HUES48 (cell line): ENCODE data around the gene PHACTR4.
A peak's percentile ranks its signal among the peaks of the same experiment; 100 is the strongest.
"Not testable (repeated sequence)": the region's sequence is repeated elsewhere in the genome, so short reads cannot be mapped to it uniquely, and the experiment has no call there.

Experiments
- H3K27ac ChIP-seq: one replicate; pipeline ENCODE4 v1.7.0; 2013; ENCODE audit warnings: low read depth, low read length, inconsistent platforms
- H3K27me3 ChIP-seq: 2 replicates; pipeline ENCODE4 v1.6.1; 2013; ENCODE audit warnings: mild to moderate bottlenecking, low read length; ENCODE audit not compliant: control insufficient read depth, insufficient read depth
- H3K36me3 ChIP-seq: 2 replicates; pipeline ENCODE4 v1.6.1; 2013; ENCODE audit warnings: low read length; ENCODE audit not compliant: control insufficient read depth, insufficient read depth
- H3K4me1 ChIP-seq: 2 replicates; pipeline ENCODE4 v1.6.1; 2013; ENCODE audit warnings: mild to moderate bottlenecking, low read length; ENCODE audit not compliant: control insufficient read depth, insufficient read depth
- H3K4me3 ChIP-seq: 2 replicates; pipeline ENCODE4 v1.5.1; 2013; ENCODE audit warnings: mild to moderate bottlenecking, low read depth, low read length
- H3K9ac ChIP-seq: 2 replicates; pipeline ENCODE4 v1.6.1; 2013; ENCODE audit warnings: mild to moderate bottlenecking, low read depth, low read length, moderate library complexity
- H3K9me3 ChIP-seq: 2 replicates; pipeline ENCODE4 v1.6.1; 2013; ENCODE audit warnings: low read length; ENCODE audit not compliant: control insufficient read depth, insufficient read depth

The PHACTR4 gene

DNA sequence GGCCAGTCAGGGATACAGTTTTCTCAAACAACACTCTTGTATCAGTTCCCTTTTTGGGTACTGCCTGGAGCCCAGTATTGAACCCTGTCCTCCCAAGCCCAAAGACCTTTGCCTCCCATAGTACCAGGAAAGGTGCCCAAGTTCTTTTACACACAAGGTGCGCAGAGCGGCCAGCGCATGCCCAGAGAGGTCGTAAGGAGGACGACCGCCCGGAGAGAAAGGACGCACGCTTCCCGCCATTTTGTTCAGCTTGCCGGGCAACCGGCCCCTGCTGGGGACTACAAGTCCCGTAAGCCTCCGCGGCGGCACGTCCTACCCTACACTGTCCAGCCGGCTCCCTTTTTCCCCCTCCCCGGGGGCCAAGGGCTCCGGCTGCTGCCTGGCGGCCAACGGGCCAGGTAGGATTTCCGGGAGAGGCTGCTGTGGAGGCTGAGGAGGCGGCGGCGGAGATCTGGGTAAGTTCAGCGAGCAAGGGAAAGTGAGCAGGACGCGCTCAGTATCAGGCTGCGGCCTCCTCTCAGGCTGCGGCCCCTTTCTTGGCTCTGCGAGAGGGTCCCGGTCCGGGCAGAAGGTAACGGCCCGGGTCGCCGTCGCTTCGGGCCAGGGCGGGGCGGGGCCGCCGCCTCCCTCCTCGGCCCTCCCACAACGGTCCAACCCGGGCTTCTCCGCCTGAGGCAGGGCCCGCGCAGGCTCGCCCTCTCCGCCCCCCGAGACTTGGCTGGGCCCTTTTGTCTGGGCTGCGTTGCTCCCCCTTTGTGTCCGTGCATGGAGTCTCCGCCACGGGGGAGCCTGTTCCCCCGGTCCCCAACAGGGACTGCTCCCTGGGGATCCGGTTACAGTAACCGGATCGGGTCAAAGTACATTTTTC, at the start of gene PHACTR4:
Gene PHACTR4, plus strand, starts transcription at position 370 of the 868 bp plus-strand sequence. CDS start 37,708 bp downstream, outside the sequence.
- H3K9ac ChIP-seq: peak within 1 kb of the TSS; percentile 88
- peaks cover 7% of the 10 kb centered on the region; the same call in 1 of the 2 replicates for H3K36me3 ChIP-seq
- H3K9me3 ChIP-seq: no peaks in the 10 kb centered on the region
- peaks cover 12% of the 10 kb centered on the region for H3K4me1 ChIP-seq
- no peaks in the 10 kb centered on the region for H3K27me3 ChIP-seq
- H3K4me3 ChIP-seq: peak within 1 kb of the TSS; percentile 92
- H3K27ac ChIP-seq: peak within 1 kb of the TSS; percentile 96

DNA sequence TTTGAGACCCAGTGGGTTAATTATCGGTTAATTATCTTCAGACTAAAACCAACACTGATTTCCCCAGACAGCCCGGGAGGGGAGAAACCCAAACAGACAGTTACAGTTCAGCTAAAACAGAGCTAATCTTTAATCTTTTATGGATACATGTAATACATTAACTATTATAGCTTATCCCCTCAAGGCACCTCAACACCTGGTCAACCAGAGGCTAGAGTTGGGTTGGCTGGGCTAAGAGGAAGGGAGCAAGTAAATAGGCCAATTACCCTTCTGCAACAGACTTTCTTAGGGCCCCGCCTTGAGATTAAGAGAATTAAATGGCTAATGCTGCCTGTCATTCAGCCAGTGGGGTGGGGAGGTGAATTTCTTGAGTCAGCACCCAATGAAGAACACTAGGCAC, 47.3 kb upstream of the PHACTR4 start:
- Histone ChIP-seq H3K9ac (no peak overlapping the region), H3K4me3 (no peak overlapping the region), H3K9me3 (no peaks in the 10 kb centered on the region), H3K27me3 (no peaks in the 10 kb centered on the region), H3K4me1 (no peaks in the 10 kb centered on the region), H3K36me3 (no peaks in the 10 kb centered on the region), H3K27ac (no peak overlapping the region)

DNA sequence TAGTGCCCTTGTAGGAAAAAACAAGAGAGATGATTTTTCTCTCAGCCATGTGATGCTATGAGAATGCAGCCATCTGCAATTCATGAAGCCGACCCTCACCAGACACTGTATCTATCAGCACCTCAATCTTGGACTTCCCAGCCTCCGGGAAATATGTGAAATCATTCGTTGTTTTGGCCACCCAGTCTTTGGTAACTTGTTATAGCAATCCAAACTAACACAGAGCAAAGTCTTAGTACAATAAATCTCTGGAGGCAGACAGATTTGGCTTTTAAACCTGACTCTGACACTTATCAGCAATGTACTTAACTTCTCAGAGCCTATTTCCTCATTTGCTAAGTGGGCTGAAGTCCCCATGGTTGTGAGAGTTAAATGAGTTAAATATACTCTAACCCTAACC, 45.8 kb upstream of the PHACTR4 start:
- no peak overlapping the region for H3K27ac ChIP-seq
- H3K9ac ChIP-seq: no peak overlapping the region
- H3K4me1 ChIP-seq: no peaks in the 10 kb centered on the region
- no peaks in the 10 kb centered on the region for H3K27me3 ChIP-seq
- no peak overlapping the region for H3K4me3 ChIP-seq
- H3K36me3 ChIP-seq: no peaks in the 10 kb centered on the region
- no peaks in the 10 kb centered on the region for H3K9me3 ChIP-seq

DNA sequence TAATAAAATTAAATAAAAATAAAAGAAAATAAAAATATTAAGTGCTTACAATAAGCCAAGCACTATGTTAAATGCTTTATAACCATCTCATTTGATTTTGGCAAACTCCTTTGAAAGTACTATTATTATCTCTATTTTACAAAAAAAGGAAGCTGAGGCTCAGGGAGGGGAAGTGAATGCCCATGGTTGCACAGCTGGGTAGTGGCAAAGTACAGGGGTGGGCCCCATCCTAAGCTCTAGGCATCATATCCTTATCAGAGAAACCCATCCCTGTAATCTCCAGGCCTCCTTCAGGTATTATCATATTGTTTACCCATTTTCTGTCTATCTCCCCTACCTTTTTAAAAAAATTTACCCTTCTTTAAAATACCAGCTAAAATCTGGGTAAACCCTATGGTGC, 43.0 kb upstream of the PHACTR4 start:
- Histone ChIP-seq H3K9me3 (no peaks in the 10 kb centered on the region), H3K4me1 (peaks cover 4% of the 10 kb centered on the region; the same call in 1 of the 2 replicates), H3K36me3 (peaks cover 6% of the 10 kb centered on the region), H3K9ac (no peak overlapping the region), H3K27me3 (no peaks in the 10 kb centered on the region), H3K27ac (no peak overlapping the region), H3K4me3 (no peak overlapping the region)

DNA sequence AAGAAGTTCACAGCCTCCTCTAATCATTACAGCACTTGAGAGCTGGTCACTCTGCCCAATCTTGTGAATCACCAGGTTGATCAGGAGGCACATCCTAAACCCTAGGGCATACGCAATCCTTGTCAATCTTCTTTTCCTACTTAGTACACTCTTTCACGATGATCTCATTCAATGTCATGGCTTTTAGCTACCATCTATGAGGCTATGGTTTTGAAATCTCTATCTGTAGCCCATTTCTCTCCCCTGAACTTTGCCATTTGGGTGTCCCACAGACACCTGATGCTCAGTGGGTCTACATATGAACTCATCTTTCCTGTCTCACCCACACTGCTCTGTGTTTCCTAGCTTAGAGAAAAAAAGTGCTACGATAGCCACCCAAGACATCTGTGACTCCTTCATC, 42.6 kb upstream of the PHACTR4 start:
- H3K9ac ChIP-seq: no peak overlapping the region
- peaks cover 11% of the 10 kb centered on the region for H3K36me3 ChIP-seq
- H3K9me3 ChIP-seq: no peaks in the 10 kb centered on the region
- no peak overlapping the region for H3K27ac ChIP-seq
- H3K27me3 ChIP-seq: no peaks in the 10 kb centered on the region
- H3K4me1 ChIP-seq: peaks cover 4% of the 10 kb centered on the region; the same call in 1 of the 2 replicates
- H3K4me3 ChIP-seq: no peak overlapping the region

DNA sequence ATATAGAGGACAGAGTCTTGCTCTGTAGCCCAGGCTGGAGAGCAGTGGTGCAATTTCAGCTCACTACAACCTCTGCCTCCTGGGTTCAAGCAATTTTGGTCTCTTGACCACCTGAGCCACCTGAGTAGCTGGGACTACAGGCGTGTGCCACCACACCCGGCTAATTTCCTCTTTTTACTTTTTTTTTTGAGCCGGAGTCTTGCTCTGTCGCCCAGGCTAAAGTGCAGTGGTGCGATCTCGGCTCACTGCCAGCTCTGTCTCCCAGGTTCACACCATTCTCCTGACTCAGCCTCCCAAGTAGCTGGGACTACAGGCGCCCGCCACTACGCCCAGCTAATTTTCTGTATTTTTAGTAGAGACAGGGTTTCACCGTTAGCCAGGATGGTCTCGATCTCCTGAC, 42.1 kb upstream of the PHACTR4 start:
- not testable (repeated sequence) for H3K9me3 ChIP-seq, H3K27ac ChIP-seq, H3K4me3 ChIP-seq, H3K4me1 ChIP-seq, H3K27me3 ChIP-seq, H3K9ac ChIP-seq
- H3K36me3 ChIP-seq: peaks cover 15% of the 10 kb centered on the region

DNA sequence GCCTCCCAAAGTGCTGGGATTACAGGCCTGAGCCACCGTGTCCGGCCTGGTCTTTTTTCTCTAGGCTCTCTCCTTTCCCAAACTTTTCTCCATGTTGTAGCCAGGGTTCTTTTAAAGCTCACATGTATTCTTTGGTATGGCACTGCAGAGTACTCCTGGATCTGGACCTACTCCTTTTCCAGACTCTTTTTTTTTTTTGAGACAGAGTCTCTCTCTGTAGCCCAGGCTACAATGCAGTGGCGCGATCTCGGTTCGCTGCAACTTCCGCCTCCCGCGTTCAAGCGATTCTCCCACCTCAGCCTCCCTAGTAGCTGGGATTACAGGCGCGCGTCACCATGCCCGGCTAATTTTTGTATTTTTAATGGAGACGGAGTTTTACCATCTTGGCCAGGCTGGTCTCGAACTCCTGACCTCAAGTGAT, 41.3 kb upstream of the PHACTR4 start:
- peak overlapping the region; percentile 38; the same call in 1 of the 2 replicates for H3K9ac ChIP-seq
- H3K36me3 ChIP-seq: peaks cover 23% of the 10 kb centered on the region
- H3K27ac ChIP-seq: peak overlapping the region; percentile 92
- H3K9me3 ChIP-seq: no peaks in the 10 kb centered on the region
- H3K27me3 ChIP-seq: no peaks in the 10 kb centered on the region
- H3K4me1 ChIP-seq: peaks cover 4% of the 10 kb centered on the region; the same call in 1 of the 2 replicates
- peak overlapping the region; percentile 85 for H3K4me3 ChIP-seq

DNA sequence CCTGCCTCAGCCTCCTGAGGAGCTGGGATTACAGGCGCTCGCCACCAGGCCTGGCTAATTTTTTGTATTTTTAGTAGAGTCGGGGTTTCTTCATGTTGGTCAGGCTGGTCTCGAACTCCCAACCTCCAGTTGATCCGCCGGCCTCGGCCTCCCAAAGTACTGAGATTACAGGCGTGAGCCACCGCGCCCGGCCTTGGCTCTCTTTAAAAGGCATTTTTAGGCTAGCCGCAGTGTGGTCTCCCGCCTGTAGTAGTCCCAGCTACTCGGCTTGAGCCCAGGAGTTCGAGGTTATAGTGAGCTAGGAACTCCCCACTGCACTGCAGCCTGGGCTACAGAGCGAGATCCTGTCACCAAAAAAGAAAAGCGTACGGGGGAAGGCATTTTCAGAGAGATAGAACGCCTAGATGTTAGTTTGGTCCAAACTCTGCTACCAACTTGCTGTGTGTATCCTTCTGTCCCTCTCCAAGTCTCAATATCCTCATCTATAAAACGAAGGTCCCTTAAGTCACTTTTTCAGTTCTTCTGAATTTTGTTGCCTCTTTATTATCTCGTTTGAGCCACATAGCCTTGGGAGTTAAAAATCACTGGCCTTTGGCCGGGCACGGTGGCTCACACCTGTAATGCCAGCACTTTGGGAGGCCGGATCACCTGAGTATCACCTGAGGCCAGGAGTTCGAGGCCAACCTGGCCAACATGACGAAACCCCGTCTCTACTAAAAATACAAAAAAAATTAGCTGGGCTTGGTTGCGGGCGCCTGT, 40.0 kb upstream of the PHACTR4 start:
- H3K4me3 ChIP-seq: peak overlapping the region; percentile 85
- peak overlapping the region; percentile 90 for H3K9ac ChIP-seq
- peaks cover 4% of the 10 kb centered on the region; the same call in 1 of the 2 replicates for H3K4me1 ChIP-seq
- H3K27me3 ChIP-seq: no peaks in the 10 kb centered on the region
- peaks cover 34% of the 10 kb centered on the region for H3K36me3 ChIP-seq
- peak overlapping the region; percentile 92 for H3K27ac ChIP-seq
- no peaks in the 10 kb centered on the region for H3K9me3 ChIP-seq

DNA sequence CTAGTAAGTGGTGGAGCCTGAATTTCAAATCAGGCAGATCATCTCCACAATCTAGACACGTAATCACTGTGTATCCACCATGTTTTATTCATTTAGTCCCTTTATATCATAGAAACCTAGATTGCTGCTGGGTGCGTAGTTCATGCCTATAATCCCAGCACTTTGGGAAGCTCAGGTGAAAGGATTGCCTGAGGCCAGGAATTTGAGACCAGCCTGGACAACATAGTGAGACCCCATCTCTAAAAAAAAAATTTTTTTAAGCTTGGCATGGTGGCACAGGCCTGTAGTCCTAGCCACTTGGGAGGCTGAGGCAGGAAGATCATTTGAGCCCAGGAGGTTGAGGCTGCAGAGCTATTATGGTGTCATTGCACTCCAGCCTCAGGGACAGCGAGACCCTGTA, 30.6 kb upstream of the PHACTR4 start:
- H3K9ac ChIP-seq: no peak overlapping the region
- H3K9me3 ChIP-seq: no peaks in the 10 kb centered on the region
- H3K27me3 ChIP-seq: no peaks in the 10 kb centered on the region
- H3K27ac ChIP-seq: no peak overlapping the region
- H3K4me3 ChIP-seq: no peak overlapping the region
- H3K4me1 ChIP-seq: no peaks in the 10 kb centered on the region
- peaks cover 18% of the 10 kb centered on the region for H3K36me3 ChIP-seq

DNA sequence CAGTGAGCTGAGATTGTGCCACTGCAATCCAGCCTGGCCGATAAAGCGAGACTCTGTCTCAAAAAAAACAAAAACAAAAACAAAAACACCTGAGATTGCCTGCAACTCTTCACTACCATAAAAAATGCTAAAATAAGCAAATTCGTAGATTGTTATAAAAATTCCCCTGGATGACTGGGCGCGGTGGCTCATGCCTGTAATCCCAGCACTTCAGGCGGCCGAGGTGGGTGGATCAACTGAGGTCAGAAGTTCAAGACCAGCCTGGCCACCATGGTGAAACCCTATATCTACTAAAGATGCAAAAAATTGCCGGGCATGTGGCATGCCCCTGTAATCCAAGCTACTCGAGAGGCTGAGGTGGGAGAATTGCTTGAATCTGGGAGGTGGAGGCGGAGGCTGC, 30.0 kb upstream of the PHACTR4 start:
- H3K27ac ChIP-seq: no peak overlapping the region
- H3K4me1 ChIP-seq: no peaks in the 10 kb centered on the region
- no peaks in the 10 kb centered on the region for H3K9me3 ChIP-seq
- no peaks in the 10 kb centered on the region for H3K27me3 ChIP-seq
- no peak overlapping the region for H3K4me3 ChIP-seq
- H3K9ac ChIP-seq: no peak overlapping the region
- peaks cover 13% of the 10 kb centered on the region for H3K36me3 ChIP-seq
